IMR-90 (cell line): Measurements from ENCODE around the gene RRAGA. TPM values are rescaled to one million over a fixed set of nuclear protein-coding genes. Genes with fewer than 3 reads are reported as not detected.

Source experiments
- ATAC-seq: fragments of 200-7000 bp; cut with Tn5 transposase; 2 replicates; pipeline ENCODE4 v1.9.1; 2020; ENCODE audit warnings: low read depth, mild to moderate bottlenecking, moderate library complexity
- BruUV-seq: library from RNA; stranded (reverse); fragments of 400-500 nt; replicated peaks from 2 replicates; lab custom pipeline; 2021; lab: Mats Ljungman, UMichigan
- CTCF ChIA-PET: fragments of 300-600 bp; formaldehyde crosslinking; extraction: SDS; loops from one replicate; lab custom pipeline; 2021; ENCODE audit warnings: antibody characterized with exemption; lab: Yijun Ruan, JAX
- POLR2A ChIA-PET: fragments of 300-600 bp; sonication (Branson Sonifier 250); formaldehyde crosslinking; loops from one replicate; lab custom pipeline; 2022; ENCODE audit warnings: antibody characterized with exemption; ENCODE audit not compliant: unreplicated experiment; lab: Charles Lee
- DNase-seq: peaks from one replicate; pipeline ENCODE4 v3.0.0; 2013
- H2AFZ ChIP-seq: replicated peaks from 2 replicates; pipeline ENCODE3; 2013; ENCODE audit warnings: low read length, mild to moderate bottlenecking; ENCODE audit not compliant: poor library complexity
- H2AK5ac ChIP-seq: 2 replicates; pipeline ENCODE4 v1.6.1; 2013; ENCODE audit warnings: low read depth, low read length, inconsistent platforms
- H2AK9ac ChIP-seq: replicated peaks from 2 replicates; pipeline ENCODE3; 2013; ENCODE audit warnings: mild to moderate bottlenecking, low read depth, low read length, moderate library complexity; ENCODE audit not compliant: poor library complexity
- H2BK120ac ChIP-seq: 2 replicates; pipeline ENCODE4 v1.6.1; 2013; ENCODE audit warnings: low read depth, low read length, inconsistent platforms
- H2BK15ac ChIP-seq: 3 replicates; pipeline ENCODE4 v1.6.1; 2013; ENCODE audit warnings: low read depth, low read length, inconsistent platforms
- H2BK20ac ChIP-seq: 2 replicates; pipeline ENCODE4 v1.6.1; 2013; ENCODE audit warnings: low read depth, mild to moderate bottlenecking, inconsistent platforms, low read length, moderate library complexity
- H2BK5ac ChIP-seq: 2 replicates; pipeline ENCODE4 v1.6.1; 2013; ENCODE audit warnings: mild to moderate bottlenecking, low read depth, low read length, inconsistent platforms; ENCODE audit not compliant: poor library complexity, severe bottlenecking
- H3K14ac ChIP-seq: replicated peaks from 2 replicates; pipeline ENCODE4 v1.6.1; 2013; ENCODE audit warnings: low read depth, low read length, inconsistent platforms
- H3K18ac ChIP-seq: 2 replicates; pipeline ENCODE4 v1.6.1; 2013; ENCODE audit warnings: low read depth, low read length, control low read depth
- H3K23ac ChIP-seq: 2 replicates; pipeline ENCODE4 v1.6.1; 2013; ENCODE audit warnings: low read depth, low read length, inconsistent platforms
- H3K27ac ChIP-seq: 2 replicates; pipeline ENCODE4 v1.5.1; 2013; ENCODE audit warnings: mild to moderate bottlenecking, control low read depth, low read length; ENCODE audit not compliant: insufficient read depth
- H3K27me3 ChIP-seq: 2 replicates; pipeline ENCODE4 v1.6.1; 2013; ENCODE audit warnings: low read length; ENCODE audit not compliant: control insufficient read depth, insufficient read depth
- H3K36me3 ChIP-seq: 2 replicates; pipeline ENCODE4 v1.6.1; 2013; ENCODE audit warnings: low read length, mixed read lengths; ENCODE audit not compliant: control insufficient read depth, insufficient read depth
- H3K4ac ChIP-seq: 2 replicates; pipeline ENCODE4 v1.6.1; 2013; ENCODE audit warnings: low read depth, low read length, inconsistent platforms
- H3K4me1 ChIP-seq: 2 replicates; pipeline ENCODE4 v1.6.1; 2013; ENCODE audit warnings: low read length, mixed read lengths; ENCODE audit not compliant: control insufficient read depth, insufficient read depth
- H3K4me2 ChIP-seq: 2 replicates; pipeline ENCODE4 v1.6.1; 2013; ENCODE audit warnings: low read depth, mild to moderate bottlenecking, control low read depth, low read length, moderate library complexity
- H3K4me3 ChIP-seq: 2 replicates; pipeline ENCODE4 v1.5.1; 2013; ENCODE audit warnings: low read depth, mild to moderate bottlenecking, control low read depth, low read length, moderate library complexity; ENCODE audit not compliant: insufficient read depth
- H3K56ac ChIP-seq: 2 replicates; pipeline ENCODE4 v1.6.1; 2013; ENCODE audit warnings: low read length, inconsistent platforms; ENCODE audit not compliant: insufficient read depth; ENCODE audit errors: extremely low read depth
- H3K79me1 ChIP-seq, 2 experiments: 2 replicates each; pipeline ENCODE4 v1.6.1; 2013; ENCODE audit warnings: low read length in 2 of 2, inconsistent platforms in 1 of 2, low read depth in 1 of 2
- H3K9ac ChIP-seq: 2 replicates; pipeline ENCODE4 v1.6.1; 2013; ENCODE audit warnings: low read depth, low read length, control low read depth
- H3K9me1 ChIP-seq: 2 replicates; pipeline ENCODE4 v1.6.1; 2013; ENCODE audit warnings: low read length, inconsistent platforms; ENCODE audit not compliant: insufficient read depth
- H3K9me3 ChIP-seq: 2 replicates; pipeline ENCODE4 v1.6.1; 2013; ENCODE audit warnings: low read length; ENCODE audit not compliant: control insufficient read depth, insufficient read depth
- H4K20me1 ChIP-seq: 2 replicates; pipeline ENCODE4 v1.6.1; 2013; ENCODE audit warnings: low read length, inconsistent platforms; ENCODE audit not compliant: insufficient read depth
- H4K5ac ChIP-seq: 2 replicates; pipeline ENCODE4 v1.6.1; 2013; ENCODE audit warnings: mild to moderate bottlenecking, low read depth, low read length, control low read depth
- H4K8ac ChIP-seq, 2 experiments: 2 replicates each; pipeline ENCODE4 v1.6.1; 2013; ENCODE audit warnings: low read depth in 2 of 2, low read length in 2 of 2, control low read depth in 1 of 2, inconsistent platforms in 1 of 2
- H4K91ac ChIP-seq: 2 replicates; pipeline ENCODE4 v1.6.1; 2013; ENCODE audit warnings: low read depth, low read length, inconsistent platforms; ENCODE audit not compliant: insufficient read depth
- BHLHE40 ChIP-seq: fragments of 150-350 bp; IDR thresholded peaks from 2 replicates; pipeline ENCODE4 v1.6.1; 2016; ENCODE audit warnings: mild to moderate bottlenecking, low read depth, low read length
- CEBPB ChIP-seq: IDR thresholded peaks from 2 replicates; pipeline ENCODE4 v1.6.1; 2012; ENCODE audit warnings: low read depth, low read length, improper control_type of control experiment
- CHD1 ChIP-seq: IDR thresholded peaks from 2 replicates; pipeline ENCODE4 v1.6.1; 2012; ENCODE audit warnings: low read depth, low read length, improper control_type of control experiment
- CTCF ChIP-seq: conservative IDR thresholded peaks from 2 replicates; pipeline ENCODE4 v1.5.1; 2012; ENCODE audit warnings: mild to moderate bottlenecking, low read depth, low read length, improper control_type of control experiment
- MAFK ChIP-seq: IDR thresholded peaks from 2 replicates; pipeline ENCODE4 v1.6.1; 2012; ENCODE audit warnings: low read depth, low read length, improper control_type of control experiment
- MAZ ChIP-seq: IDR thresholded peaks from 2 replicates; pipeline ENCODE4 v1.6.1; 2012; ENCODE audit warnings: low read depth, mild to moderate bottlenecking, low read length, improper control_type of control experiment, moderate library complexity, borderline replicate concordance
- MXI1 ChIP-seq: IDR thresholded peaks from 2 replicates; pipeline ENCODE4 v1.6.1; 2012; ENCODE audit warnings: low read depth, mild to moderate bottlenecking, low read length, moderate library complexity, borderline replicate concordance
- POLR2A ChIP-seq: IDR thresholded peaks from 2 replicates; pipeline ENCODE4 v1.6.1; 2012; ENCODE audit warnings: mild to moderate bottlenecking, low read depth, low read length
- RAD21 ChIP-seq: IDR thresholded peaks from 2 replicates; pipeline ENCODE4 v1.6.1; 2012; ENCODE audit warnings: low read length, improper control_type of control experiment
- RCOR1 ChIP-seq: IDR thresholded peaks from 2 replicates; pipeline ENCODE4 v1.6.1; 2012; ENCODE audit warnings: mild to moderate bottlenecking, low read length, improper control_type of control experiment; ENCODE audit not compliant: insufficient replicate concordance
- RFX5 ChIP-seq: IDR thresholded peaks from 2 replicates; pipeline ENCODE4 v1.8.0; 2012; ENCODE audit warnings: low read depth, mild to moderate bottlenecking, low read length, moderate library complexity
- SMC3 ChIP-seq: fragments of 150-350 bp; IDR thresholded peaks from 2 replicates; pipeline ENCODE4 v1.6.1; 2016; ENCODE audit warnings: low read depth, mild to moderate bottlenecking, antibody characterized with exemption, low read length, moderate library complexity
- USF2 ChIP-seq: fragments of 150-350 bp; IDR thresholded peaks from 2 replicates; pipeline ENCODE4 v1.6.1; 2017; ENCODE audit warnings: mild to moderate bottlenecking, antibody characterized with exemption, low read length, low read depth
- whole genome bisulfite sequencing, 2 experiments: methylation state at CpG; one replicate each; pipeline versions ENCODE4 v1.1.5 to v1.1.7; 2013; ENCODE audit warnings: missing lambda C conversion rate in 2 of 2; ENCODE audit not compliant: insufficient read length in 1 of 2; ENCODE audit errors: extremely low coverage in 2 of 2; 5-methylcytosine and 5-hydroxymethylcytosine counted together
- dilution Hi-C: fragments of 300-500 bp; cut with HindIII; formaldehyde crosslinking; loops from one replicate; pipeline ENCODE4 v1.14.3; 2018; ENCODE audit warnings: low sequenced_read_pairs; ENCODE audit not compliant: unreplicated experiment
- in situ Hi-C: fragments of 300-500 bp; cut with MboI; formaldehyde crosslinking; loops from 3 replicates; pipeline ENCODE4 v1.14.3; 2019; ENCODE audit warnings: low sequenced_read_pairs, inconsistent platforms, mixed read lengths
- intact Hi-C: fragments of 100-400 bp; cut with micrococcal nuclease; formaldehyde crosslinking; loops from 2 replicates; pipeline ENCODE4 v1.10.0; 2022
- polyA plus RNA-seq, 3 experiments: library from polyadenylated mRNA; depleted of rRNA; stranded (reverse); fragments of >200 nt; gene quantifications; 2 replicates each; pipeline ENCODE4 v1.2.3, GENCODE V29; 2012; ENCODE audit warnings: low replicate concordance in 1 of 3
- total RNA-seq: library from RNA; depleted of rRNA; stranded (reverse); fragments of >200 nt; gene quantifications from 2 replicates; pipeline ENCODE4 v1.2.3, GENCODE V29; 2012
- TF ChIP-seq, protein P1 (sequence below): fragments of 150-350 bp; IDR thresholded peaks from 2 replicates; pipeline ENCODE4 v1.6.1; 2016; ENCODE audit warnings: low read depth, mild to moderate bottlenecking, low read length, moderate library complexity, borderline replicate concordance

RRAGA gene
- total and polyA plus RNA-seq, 2 of the 4 experiments (the other 2 are of a cell fraction) = 74.7 to 154 TPM

DNA sequence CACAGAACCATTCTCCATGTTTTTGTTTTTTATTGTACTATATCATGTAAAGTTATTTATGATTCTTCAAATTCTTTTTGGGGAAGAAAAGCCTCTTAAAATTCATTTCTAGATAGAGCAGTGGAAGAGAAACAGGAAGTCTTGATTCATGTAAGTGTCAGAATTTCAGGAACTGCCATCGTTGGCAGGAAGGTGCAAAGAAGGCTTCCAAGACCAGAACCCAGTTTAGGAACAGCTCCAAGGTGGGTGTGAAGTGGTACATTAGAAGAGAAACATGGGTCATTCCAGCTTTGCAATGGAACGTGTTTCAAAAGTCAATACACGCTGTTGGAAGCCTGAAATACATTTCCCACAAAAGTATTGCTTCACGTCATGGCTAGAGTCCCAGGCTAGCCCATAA, 31.0 kb upstream of the RRAGA start:
- Histone ChIP-seq H4K5ac (no peak overlapping the region), H2BK120ac (no peak overlapping the region), H3K56ac (no peak overlapping the region), H2AK9ac (no peak overlapping the region), H3K4me2 (no peak overlapping the region), H4K20me1 (no peaks in the 10 kb centered on the region), H3K27me3 (peaks cover 9% of the 10 kb centered on the region), H4K8ac (no peak overlapping the region), H3K9me3 (peaks cover 6% of the 10 kb centered on the region; the same call in 1 of the 2 replicates), H3K27ac (no peak overlapping the region), H3K18ac (no peak overlapping the region), H2BK5ac (no peak overlapping the region), H2BK15ac (no peak overlapping the region), H3K79me1 (no peaks in the 10 kb centered on the region), H3K36me3 (no peaks in the 10 kb centered on the region), H3K4me3 (no peak overlapping the region), H2AFZ (peak overlapping the region; percentile 12), H3K4ac (no peak overlapping the region), H3K14ac (no peak overlapping the region), H3K9ac (no peak overlapping the region), H2AK5ac (no peak overlapping the region), H3K4me1 (no peaks in the 10 kb centered on the region), H3K23ac (no peak overlapping the region), H4K91ac (no peak overlapping the region), H2BK20ac (no peak overlapping the region), H3K9me1 (no peaks in the 10 kb centered on the region)
- no CpG with 5 or more reads among the region's 4 CpGs for WGBS, 2 experiments
- ATAC-seq = no peak
- TF ChIP-seq, protein P1, sequence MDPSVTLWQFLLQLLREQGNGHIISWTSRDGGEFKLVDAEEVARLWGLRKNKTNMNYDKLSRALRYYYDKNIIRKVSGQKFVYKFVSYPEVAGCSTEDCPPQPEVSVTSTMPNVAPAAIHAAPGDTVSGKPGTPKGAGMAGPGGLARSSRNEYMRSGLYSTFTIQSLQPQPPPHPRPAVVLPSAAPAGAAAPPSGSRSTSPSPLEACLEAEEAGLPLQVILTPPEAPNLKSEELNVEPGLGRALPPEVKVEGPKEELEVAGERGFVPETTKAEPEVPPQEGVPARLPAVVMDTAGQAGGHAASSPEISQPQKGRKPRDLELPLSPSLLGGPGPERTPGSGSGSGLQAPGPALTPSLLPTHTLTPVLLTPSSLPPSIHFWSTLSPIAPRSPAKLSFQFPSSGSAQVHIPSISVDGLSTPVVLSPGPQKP = no peak
- no peak for TF ChIP-seq POLR2A
- no peak for TF ChIP-seq CEBPB
- TF ChIP-seq RFX5 = no peak
- TF ChIP-seq MAFK = no peak
- no peak for TF ChIP-seq USF2
- no peak for TF ChIP-seq BHLHE40
- no peak for TF ChIP-seq CHD1
- no peak for TF ChIP-seq CTCF
- TF ChIP-seq MXI1 = no peak
- no peak for TF ChIP-seq MAZ
- TF ChIP-seq RCOR1 = no peak
- TF ChIP-seq SMC3 = no peak
- no peak for TF ChIP-seq RAD21
- in situ Hi-C loops (no loop called here), intact Hi-C loops (no loop called here), dilution Hi-C loops (no loop called here)
- POLR2A ChIA-PET = interaction anchor here (0.7 kb wide), 1 partner anchor 233 kb away, joined by 7 read pairs; no protein-coding TSS in a partner anchor
- CTCF ChIA-PET = no interaction called here
- no TSS peak for BruUV-seq
- DNase-seq = no peak
